ENCODE results near the gene CDH15. TPM values are rescaled to one million over a fixed set of nuclear protein-coding genes. Genes with fewer than 3 reads are reported as not detected.

CDH15 gene
- total RNA-seq, 1 experiment from 2014 or later = 3.8 TPM

DNA sequence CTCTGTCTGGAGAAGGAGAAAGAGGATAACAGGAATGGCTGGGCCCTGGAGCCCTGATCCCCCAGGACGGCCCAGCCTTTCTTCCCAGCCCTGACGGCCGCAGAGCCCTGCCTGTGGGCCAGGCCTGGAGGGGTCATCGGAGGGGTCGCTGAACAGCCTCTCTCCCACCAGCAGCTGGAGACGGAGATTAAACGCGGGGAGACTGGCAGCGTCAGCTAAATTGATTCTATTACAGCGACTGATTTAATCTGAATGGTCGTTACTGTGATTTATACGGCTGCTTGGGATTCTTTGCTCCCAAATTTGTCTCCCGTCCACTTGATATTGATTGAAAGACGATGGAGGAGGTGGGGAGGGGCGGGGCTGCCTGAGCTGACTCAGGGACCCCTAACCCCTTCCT is 7.1 kb upstream of the CDH15 start:
- Histone ChIP-seq H3K4me2 (ENCODE audit: low read length) (no peak overlapping the region), H3K27me3 (ENCODE audit: insufficient read depth, low read length) (no peaks in the 10 kb centered on the region), H2AFZ (ENCODE audit: low read depth, low read length, poor library complexity, severe bottlenecking) (no peak overlapping the region), H3K36me3 (ENCODE audit: control insufficient read depth in 1 of 2, insufficient read depth in 2 of 2, low read length in 2 of 2) (no peaks in the 10 kb centered on the region), H3K9me3 (ENCODE audit: control insufficient read depth in 1 of 2, insufficient read depth in 1 of 2, low read depth in 1 of 2, low read length in 2 of 2) (no peaks in the 10 kb centered on the region), H4K20me1 (ENCODE audit: insufficient read depth) (no peaks in the 10 kb centered on the region), H3K4me1 (ENCODE audit: control insufficient read depth in 1 of 2, insufficient read depth in 2 of 2, low read length in 2 of 2) (peaks cover 6 to 17% of the 10 kb centered on the region in 2 experiments), H3K79me2 (ENCODE audit: insufficient read depth, low read length) (no peaks in the 10 kb centered on the region), H3K9ac (ENCODE audit: low read length) (no peak overlapping the region), H3K9me2 (ENCODE audit: insufficient read depth) (no peaks in the 10 kb centered on the region), H3K27ac (ENCODE audit: low read depth, low read length) (no peak overlapping the region), H3K4me3 (replicated peaks in 1 of 2; ENCODE audit: low read depth in 1 of 2, low read length in 2 of 2) (no peak overlapping the region)
- POLR2A ChIA-PET = no interaction called here
- no TSS peak for BruUV-seq (replicated peaks)
- RAD21 ChIA-PET (ENCODE audit: low non-redundant PET in 1 of 2, low total read pairs in 2 of 2, uncharacterized antibody in 2 of 2, unreplicated experiment in 2 of 2) = no interaction called here
- no peak for ATAC-seq
- CTCF ChIA-PET = no interaction called here
- DNase-seq (ENCODE audit: low read depth, low spot score) = no peak
- intact Hi-C loops (cut with micrococcal nuclease) = no loop called here
- TF ChIP-seq POLR2A (IDR thresholded peaks at IDR 0.05; ENCODE audit: borderline replicate concordance, extremely low read depth, insufficient read depth, insufficient read length) = no peak

DNA sequence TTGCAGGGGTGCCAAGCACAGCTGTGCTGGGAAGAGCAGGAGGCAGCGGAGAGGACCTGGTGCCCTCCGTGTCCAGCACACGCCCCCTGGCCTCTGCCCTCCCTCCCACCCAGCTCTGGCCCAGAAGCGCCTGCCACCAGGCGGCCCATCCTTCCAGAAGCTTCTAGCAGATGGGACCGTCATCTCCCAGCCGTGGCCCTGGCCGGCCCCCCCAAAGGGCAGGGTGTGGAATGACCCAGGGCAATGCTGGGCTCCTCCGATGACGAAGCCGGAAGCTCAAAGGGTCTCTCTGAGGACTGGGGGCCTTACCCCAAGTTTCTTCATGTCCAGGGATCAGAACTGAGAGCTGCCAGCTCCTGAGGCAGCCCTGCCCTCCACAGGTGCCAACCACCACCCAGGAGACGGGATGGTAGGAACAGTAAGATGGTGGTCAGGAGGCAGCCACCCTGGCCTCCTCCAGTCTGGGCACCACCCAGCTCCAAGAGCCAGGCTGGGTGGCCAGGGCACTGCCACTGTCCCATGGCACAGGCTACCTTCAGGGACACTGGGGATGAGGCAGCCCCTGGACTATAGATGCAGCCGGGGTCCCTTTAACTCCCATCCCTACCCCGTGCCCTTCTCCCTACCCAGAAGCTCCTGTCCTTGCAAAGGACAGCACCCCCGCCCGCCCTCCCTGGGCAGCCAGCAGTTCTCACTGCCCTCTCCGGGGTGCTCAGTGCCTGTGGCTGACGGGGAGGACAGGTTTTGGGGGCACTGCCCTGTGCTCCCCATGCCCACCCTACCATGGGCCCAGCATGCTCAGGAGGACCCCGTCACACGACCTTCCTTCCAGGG is 6.5 kb upstream of the CDH15 start:
- Histone ChIP-seq H3K4me3 (replicated peaks in 1 of 2; ENCODE audit: low read depth in 1 of 2, low read length in 2 of 2) (no peak overlapping the region), H3K9me2 (ENCODE audit: insufficient read depth) (no peaks in the 10 kb centered on the region), H3K27me3 (ENCODE audit: insufficient read depth, low read length) (no peaks in the 10 kb centered on the region), H2AFZ (ENCODE audit: low read depth, low read length, poor library complexity, severe bottlenecking) (no peak overlapping the region), H3K79me2 (ENCODE audit: insufficient read depth, low read length) (no peaks in the 10 kb centered on the region), H3K4me2 (ENCODE audit: low read length) (no peak overlapping the region), H3K27ac (ENCODE audit: low read depth, low read length) (no peak overlapping the region), H4K20me1 (ENCODE audit: insufficient read depth) (no peaks in the 10 kb centered on the region), H3K4me1 (ENCODE audit: control insufficient read depth in 1 of 2, insufficient read depth in 2 of 2, low read length in 2 of 2) (peaks cover 8 to 20% of the 10 kb centered on the region in 2 experiments), H3K9ac (ENCODE audit: low read length) (no peak overlapping the region), H3K9me3 (ENCODE audit: control insufficient read depth in 1 of 2, insufficient read depth in 1 of 2, low read depth in 1 of 2, low read length in 2 of 2) (no peaks in the 10 kb centered on the region), H3K36me3 (ENCODE audit: control insufficient read depth in 1 of 2, insufficient read depth in 2 of 2, low read length in 2 of 2) (no peaks in the 10 kb centered on the region)
- RAD21 ChIA-PET (ENCODE audit: low non-redundant PET in 1 of 2, low total read pairs in 2 of 2, uncharacterized antibody in 2 of 2, unreplicated experiment in 2 of 2) = no interaction called here
- CTCF ChIA-PET = no interaction called here
- no TSS peak for BruUV-seq (replicated peaks)
- TF ChIP-seq TCF7L2 (IDR thresholded peaks at IDR 0.05; ENCODE audit: borderline replicate concordance, extremely low read depth, insufficient read depth, insufficient read length) = no peak
- TF ChIP-seq, protein P1, sequence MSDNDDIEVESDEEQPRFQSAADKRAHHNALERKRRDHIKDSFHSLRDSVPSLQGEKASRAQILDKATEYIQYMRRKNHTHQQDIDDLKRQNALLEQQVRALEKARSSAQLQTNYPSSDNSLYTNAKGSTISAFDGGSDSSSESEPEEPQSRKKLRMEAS (IDR thresholded peaks at IDR 0.05) = no peak
- no peak for TF ChIP-seq JUND (IDR thresholded peaks at IDR 0.05)
- TF ChIP-seq ZFX (IDR thresholded peaks at IDR 0.05) = no peak
- TF ChIP-seq, protein P2, sequence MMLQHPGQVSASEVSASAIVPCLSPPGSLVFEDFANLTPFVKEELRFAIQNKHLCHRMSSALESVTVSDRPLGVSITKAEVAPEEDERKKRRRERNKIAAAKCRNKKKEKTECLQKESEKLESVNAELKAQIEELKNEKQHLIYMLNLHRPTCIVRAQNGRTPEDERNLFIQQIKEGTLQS (IDR thresholded peaks at IDR 0.05) = no peak
- no peak for TF ChIP-seq SIN3A (IDR thresholded peaks at IDR 0.05; ENCODE audit: low read depth)
- no peak for TF ChIP-seq EGR1 (IDR thresholded peaks at IDR 0.05; ENCODE audit: low read depth)
- TF ChIP-seq SRF (IDR thresholded peaks at IDR 0.05; ENCODE audit: low read depth) = no peak
- no peak for TF ChIP-seq ELF1 (IDR thresholded peaks at IDR 0.05; ENCODE audit: borderline replicate concordance, low read depth)
- no peak for TF ChIP-seq CBX3 (IDR thresholded peaks at IDR 0.05; ENCODE audit: low read depth)
- TF ChIP-seq, protein P3, sequence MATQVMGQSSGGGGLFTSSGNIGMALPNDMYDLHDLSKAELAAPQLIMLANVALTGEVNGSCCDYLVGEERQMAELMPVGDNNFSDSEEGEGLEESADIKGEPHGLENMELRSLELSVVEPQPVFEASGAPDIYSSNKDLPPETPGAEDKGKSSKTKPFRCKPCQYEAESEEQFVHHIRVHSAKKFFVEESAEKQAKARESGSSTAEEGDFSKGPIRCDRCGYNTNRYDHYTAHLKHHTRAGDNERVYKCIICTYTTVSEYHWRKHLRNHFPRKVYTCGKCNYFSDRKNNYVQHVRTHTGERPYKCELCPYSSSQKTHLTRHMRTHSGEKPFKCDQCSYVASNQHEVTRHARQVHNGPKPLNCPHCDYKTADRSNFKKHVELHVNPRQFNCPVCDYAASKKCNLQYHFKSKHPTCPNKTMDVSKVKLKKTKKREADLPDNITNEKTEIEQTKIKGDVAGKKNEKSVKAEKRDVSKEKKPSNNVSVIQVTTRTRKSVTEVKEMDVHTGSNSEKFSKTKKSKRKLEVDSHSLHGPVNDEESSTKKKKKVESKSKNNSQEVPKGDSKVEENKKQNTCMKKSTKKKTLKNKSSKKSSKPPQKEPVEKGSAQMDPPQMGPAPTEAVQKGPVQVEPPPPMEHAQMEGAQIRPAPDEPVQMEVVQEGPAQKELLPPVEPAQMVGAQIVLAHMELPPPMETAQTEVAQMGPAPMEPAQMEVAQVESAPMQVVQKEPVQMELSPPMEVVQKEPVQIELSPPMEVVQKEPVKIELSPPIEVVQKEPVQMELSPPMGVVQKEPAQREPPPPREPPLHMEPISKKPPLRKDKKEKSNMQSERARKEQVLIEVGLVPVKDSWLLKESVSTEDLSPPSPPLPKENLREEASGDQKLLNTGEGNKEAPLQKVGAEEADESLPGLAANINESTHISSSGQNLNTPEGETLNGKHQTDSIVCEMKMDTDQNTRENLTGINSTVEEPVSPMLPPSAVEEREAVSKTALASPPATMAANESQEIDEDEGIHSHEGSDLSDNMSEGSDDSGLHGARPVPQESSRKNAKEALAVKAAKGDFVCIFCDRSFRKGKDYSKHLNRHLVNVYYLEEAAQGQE (IDR thresholded peaks at IDR 0.05; ENCODE audit: low read depth) = no peak
- no peak for TF ChIP-seq YY1 (IDR thresholded peaks at IDR 0.05; ENCODE audit: extremely low read depth, insufficient replicate concordance, low read depth, low read length)
- TF ChIP-seq FOSL1 (IDR thresholded peaks at IDR 0.05; ENCODE audit: low read depth) = no peak
- TF ChIP-seq, protein P4, sequence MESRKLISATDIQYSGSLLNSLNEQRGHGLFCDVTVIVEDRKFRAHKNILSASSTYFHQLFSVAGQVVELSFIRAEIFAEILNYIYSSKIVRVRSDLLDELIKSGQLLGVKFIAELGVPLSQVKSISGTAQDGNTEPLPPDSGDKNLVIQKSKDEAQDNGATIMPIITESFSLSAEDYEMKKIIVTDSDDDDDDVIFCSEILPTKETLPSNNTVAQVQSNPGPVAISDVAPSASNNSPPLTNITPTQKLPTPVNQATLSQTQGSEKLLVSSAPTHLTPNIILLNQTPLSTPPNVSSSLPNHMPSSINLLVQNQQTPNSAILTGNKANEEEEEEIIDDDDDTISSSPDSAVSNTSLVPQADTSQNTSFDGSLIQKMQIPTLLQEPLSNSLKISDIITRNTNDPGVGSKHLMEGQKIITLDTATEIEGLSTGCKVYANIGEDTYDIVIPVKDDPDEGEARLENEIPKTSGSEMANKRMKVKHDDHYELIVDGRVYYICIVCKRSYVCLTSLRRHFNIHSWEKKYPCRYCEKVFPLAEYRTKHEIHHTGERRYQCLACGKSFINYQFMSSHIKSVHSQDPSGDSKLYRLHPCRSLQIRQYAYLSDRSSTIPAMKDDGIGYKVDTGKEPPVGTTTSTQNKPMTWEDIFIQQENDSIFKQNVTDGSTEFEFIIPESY (IDR thresholded peaks at IDR 0.05; ENCODE audit: extremely low read depth, insufficient replicate concordance, low read length) = no peak
- intact Hi-C loops (cut with micrococcal nuclease) = loop anchor here (5.0 kb wide), 1 partner anchor 113 kb away; no protein-coding TSS in a partner anchor
- POLR2A ChIA-PET = no interaction called here
- ATAC-seq = no peak
- DNase-seq (ENCODE audit: low read depth, low spot score) = no peak

All from HCT116 (cell line).